IMR-90 (cell line): ENCODE measurements around the gene RPS6KL1. TPM values are rescaled to one million over a fixed set of nuclear protein-coding genes. Genes with fewer than 3 reads are reported as not detected.
A peak's percentile ranks its signal among the peaks of the same experiment; 100 is the strongest.

Experiments
- ATAC-seq: fragments of 200-7000 bp; cut with Tn5 transposase; 2 replicates; pipeline ENCODE4 v1.9.1; 2020; ENCODE audit warnings: low read depth, mild to moderate bottlenecking, moderate library complexity
- BruUV-seq: library from RNA; stranded (reverse); fragments of 400-500 nt; replicated peaks from 2 replicates; lab custom pipeline; 2021; lab: Mats Ljungman, UMichigan
- CTCF ChIA-PET: fragments of 300-600 bp; formaldehyde crosslinking; extraction: SDS; loops from one replicate; lab custom pipeline; 2021; ENCODE audit warnings: antibody characterized with exemption; lab: Yijun Ruan, JAX
- POLR2A ChIA-PET: fragments of 300-600 bp; sonication (Branson Sonifier 250); formaldehyde crosslinking; loops from one replicate; lab custom pipeline; 2022; ENCODE audit warnings: antibody characterized with exemption; ENCODE audit not compliant: unreplicated experiment; lab: Charles Lee
- DNase-seq: peaks from one replicate; pipeline ENCODE4 v3.0.0; 2013
- H2AFZ ChIP-seq: replicated peaks from 2 replicates; pipeline ENCODE3; 2013; ENCODE audit warnings: low read length, mild to moderate bottlenecking; ENCODE audit not compliant: poor library complexity
- H2AK5ac ChIP-seq: 2 replicates; pipeline ENCODE4 v1.6.1; 2013; ENCODE audit warnings: low read depth, low read length, inconsistent platforms
- H2AK9ac ChIP-seq: replicated peaks from 2 replicates; pipeline ENCODE3; 2013; ENCODE audit warnings: mild to moderate bottlenecking, low read depth, low read length, moderate library complexity; ENCODE audit not compliant: poor library complexity
- H2BK120ac ChIP-seq: 2 replicates; pipeline ENCODE4 v1.6.1; 2013; ENCODE audit warnings: low read depth, low read length, inconsistent platforms
- H2BK15ac ChIP-seq: 3 replicates; pipeline ENCODE4 v1.6.1; 2013; ENCODE audit warnings: low read depth, low read length, inconsistent platforms
- H2BK20ac ChIP-seq: 2 replicates; pipeline ENCODE4 v1.6.1; 2013; ENCODE audit warnings: low read depth, mild to moderate bottlenecking, inconsistent platforms, low read length, moderate library complexity
- H2BK5ac ChIP-seq: 2 replicates; pipeline ENCODE4 v1.6.1; 2013; ENCODE audit warnings: mild to moderate bottlenecking, low read depth, low read length, inconsistent platforms; ENCODE audit not compliant: poor library complexity, severe bottlenecking
- H3K14ac ChIP-seq: replicated peaks from 2 replicates; pipeline ENCODE4 v1.6.1; 2013; ENCODE audit warnings: low read depth, low read length, inconsistent platforms
- H3K18ac ChIP-seq: 2 replicates; pipeline ENCODE4 v1.6.1; 2013; ENCODE audit warnings: low read depth, low read length, control low read depth
- H3K23ac ChIP-seq: 2 replicates; pipeline ENCODE4 v1.6.1; 2013; ENCODE audit warnings: low read depth, low read length, inconsistent platforms
- H3K27ac ChIP-seq: 2 replicates; pipeline ENCODE4 v1.5.1; 2013; ENCODE audit warnings: mild to moderate bottlenecking, control low read depth, low read length; ENCODE audit not compliant: insufficient read depth
- H3K27me3 ChIP-seq: 2 replicates; pipeline ENCODE4 v1.6.1; 2013; ENCODE audit warnings: low read length; ENCODE audit not compliant: control insufficient read depth, insufficient read depth
- H3K36me3 ChIP-seq: 2 replicates; pipeline ENCODE4 v1.6.1; 2013; ENCODE audit warnings: low read length, mixed read lengths; ENCODE audit not compliant: control insufficient read depth, insufficient read depth
- H3K4ac ChIP-seq: 2 replicates; pipeline ENCODE4 v1.6.1; 2013; ENCODE audit warnings: low read depth, low read length, inconsistent platforms
- H3K4me1 ChIP-seq: 2 replicates; pipeline ENCODE4 v1.6.1; 2013; ENCODE audit warnings: low read length, mixed read lengths; ENCODE audit not compliant: control insufficient read depth, insufficient read depth
- H3K4me2 ChIP-seq: 2 replicates; pipeline ENCODE4 v1.6.1; 2013; ENCODE audit warnings: low read depth, mild to moderate bottlenecking, control low read depth, low read length, moderate library complexity
- H3K4me3 ChIP-seq: 2 replicates; pipeline ENCODE4 v1.5.1; 2013; ENCODE audit warnings: low read depth, mild to moderate bottlenecking, control low read depth, low read length, moderate library complexity; ENCODE audit not compliant: insufficient read depth
- H3K56ac ChIP-seq: 2 replicates; pipeline ENCODE4 v1.6.1; 2013; ENCODE audit warnings: low read length, inconsistent platforms; ENCODE audit not compliant: insufficient read depth; ENCODE audit errors: extremely low read depth
- H3K79me1 ChIP-seq, 2 experiments: 2 replicates each; pipeline ENCODE4 v1.6.1; 2013; ENCODE audit warnings: low read length in 2 of 2, inconsistent platforms in 1 of 2, low read depth in 1 of 2
- H3K9ac ChIP-seq: 2 replicates; pipeline ENCODE4 v1.6.1; 2013; ENCODE audit warnings: low read depth, low read length, control low read depth
- H3K9me1 ChIP-seq: 2 replicates; pipeline ENCODE4 v1.6.1; 2013; ENCODE audit warnings: low read length, inconsistent platforms; ENCODE audit not compliant: insufficient read depth
- H3K9me3 ChIP-seq: 2 replicates; pipeline ENCODE4 v1.6.1; 2013; ENCODE audit warnings: low read length; ENCODE audit not compliant: control insufficient read depth, insufficient read depth
- H4K20me1 ChIP-seq: 2 replicates; pipeline ENCODE4 v1.6.1; 2013; ENCODE audit warnings: low read length, inconsistent platforms; ENCODE audit not compliant: insufficient read depth
- H4K5ac ChIP-seq: 2 replicates; pipeline ENCODE4 v1.6.1; 2013; ENCODE audit warnings: mild to moderate bottlenecking, low read depth, low read length, control low read depth
- H4K8ac ChIP-seq, 2 experiments: 2 replicates each; pipeline ENCODE4 v1.6.1; 2013; ENCODE audit warnings: low read depth in 2 of 2, low read length in 2 of 2, control low read depth in 1 of 2, inconsistent platforms in 1 of 2
- H4K91ac ChIP-seq: 2 replicates; pipeline ENCODE4 v1.6.1; 2013; ENCODE audit warnings: low read depth, low read length, inconsistent platforms; ENCODE audit not compliant: insufficient read depth
- BHLHE40 ChIP-seq: fragments of 150-350 bp; IDR thresholded peaks from 2 replicates; pipeline ENCODE4 v1.6.1; 2016; ENCODE audit warnings: mild to moderate bottlenecking, low read depth, low read length
- CEBPB ChIP-seq: IDR thresholded peaks from 2 replicates; pipeline ENCODE4 v1.6.1; 2012; ENCODE audit warnings: low read depth, low read length, improper control_type of control experiment
- CHD1 ChIP-seq: IDR thresholded peaks from 2 replicates; pipeline ENCODE4 v1.6.1; 2012; ENCODE audit warnings: low read depth, low read length, improper control_type of control experiment
- CTCF ChIP-seq: conservative IDR thresholded peaks from 2 replicates; pipeline ENCODE4 v1.5.1; 2012; ENCODE audit warnings: mild to moderate bottlenecking, low read depth, low read length, improper control_type of control experiment
- ELK1 ChIP-seq: fragments of 150-350 bp; IDR thresholded peaks from 2 replicates; pipeline ENCODE4 v1.6.1; 2016; ENCODE audit warnings: low read depth, mild to moderate bottlenecking, low read length, moderate library complexity, borderline replicate concordance
- FOS ChIP-seq: fragments of 150-350 bp; IDR thresholded peaks from 2 replicates; pipeline ENCODE4 v1.6.1; 2016; ENCODE audit warnings: low read depth, low read length
- MAZ ChIP-seq: IDR thresholded peaks from 2 replicates; pipeline ENCODE4 v1.6.1; 2012; ENCODE audit warnings: low read depth, mild to moderate bottlenecking, low read length, improper control_type of control experiment, moderate library complexity, borderline replicate concordance
- MXI1 ChIP-seq: IDR thresholded peaks from 2 replicates; pipeline ENCODE4 v1.6.1; 2012; ENCODE audit warnings: low read depth, mild to moderate bottlenecking, low read length, moderate library complexity, borderline replicate concordance
- NFE2L2 ChIP-seq: fragments of 150-350 bp; IDR thresholded peaks from 2 replicates; pipeline ENCODE4 v1.6.1; 2016; ENCODE audit warnings: low read depth, mild to moderate bottlenecking, low read length
- POLR2A ChIP-seq: IDR thresholded peaks from 2 replicates; pipeline ENCODE4 v1.6.1; 2012; ENCODE audit warnings: mild to moderate bottlenecking, low read depth, low read length
- RAD21 ChIP-seq: IDR thresholded peaks from 2 replicates; pipeline ENCODE4 v1.6.1; 2012; ENCODE audit warnings: low read length, improper control_type of control experiment
- RCOR1 ChIP-seq: IDR thresholded peaks from 2 replicates; pipeline ENCODE4 v1.6.1; 2012; ENCODE audit warnings: mild to moderate bottlenecking, low read length, improper control_type of control experiment; ENCODE audit not compliant: insufficient replicate concordance
- RFX5 ChIP-seq: IDR thresholded peaks from 2 replicates; pipeline ENCODE4 v1.8.0; 2012; ENCODE audit warnings: low read depth, mild to moderate bottlenecking, low read length, moderate library complexity
- SMC3 ChIP-seq: fragments of 150-350 bp; IDR thresholded peaks from 2 replicates; pipeline ENCODE4 v1.6.1; 2016; ENCODE audit warnings: low read depth, mild to moderate bottlenecking, antibody characterized with exemption, low read length, moderate library complexity
- USF2 ChIP-seq: fragments of 150-350 bp; IDR thresholded peaks from 2 replicates; pipeline ENCODE4 v1.6.1; 2017; ENCODE audit warnings: mild to moderate bottlenecking, antibody characterized with exemption, low read length, low read depth
- WGBS, 2 experiments: methylation state at CpG; one replicate each; pipeline versions ENCODE4 v1.1.5 to v1.1.7; 2013; ENCODE audit warnings: missing lambda C conversion rate in 2 of 2; ENCODE audit not compliant: insufficient read length in 1 of 2; ENCODE audit errors: extremely low coverage in 2 of 2; 5-methylcytosine and 5-hydroxymethylcytosine counted together
- dilution Hi-C: fragments of 300-500 bp; cut with HindIII; formaldehyde crosslinking; loops from one replicate; pipeline ENCODE4 v1.14.3; 2018; ENCODE audit warnings: low sequenced_read_pairs; ENCODE audit not compliant: unreplicated experiment
- in situ Hi-C: fragments of 300-500 bp; cut with MboI; formaldehyde crosslinking; loops from 3 replicates; pipeline ENCODE4 v1.14.3; 2019; ENCODE audit warnings: low sequenced_read_pairs, inconsistent platforms, mixed read lengths
- intact Hi-C: fragments of 100-400 bp; cut with micrococcal nuclease; formaldehyde crosslinking; loops from 2 replicates; pipeline ENCODE4 v1.10.0; 2022
- polyA plus RNA-seq, 3 experiments: library from polyadenylated mRNA; depleted of rRNA; stranded (reverse); fragments of >200 nt; gene quantifications; 2 replicates each; pipeline ENCODE4 v1.2.3, GENCODE V29; 2012; ENCODE audit warnings: low replicate concordance in 1 of 3
- total RNA-seq: library from RNA; depleted of rRNA; stranded (reverse); fragments of >200 nt; gene quantifications from 2 replicates; pipeline ENCODE4 v1.2.3, GENCODE V29; 2012

Gene RPS6KL1
- total and polyA plus RNA-seq, 2 of the 4 experiments (the other 2 are of a cell fraction): 0.72 to 1.7 TPM

GRCh38 chr14:74921987-74922751, 891 bp downstream of the RPS6KL1 start:
- Histone ChIP-seq H3K18ac (no peak overlapping the region), H4K91ac (no peak overlapping the region), H3K4me3 (no peak overlapping the region), H2AFZ (peak overlapping the region; percentile 88), H2BK120ac (no peak overlapping the region), H3K27ac (no peak overlapping the region), H3K36me3 (no peaks in the 10 kb centered on the region), H3K56ac (no peak overlapping the region), H3K4me2 (no peak overlapping the region), H2AK9ac (no peak overlapping the region), H3K9me1 (0 out of 2 replicates have a peak, but pooled peaks cover 2% of the 10 kb centered on the region), H3K9me3 (no peaks in the 10 kb centered on the region), H2BK20ac (no peak overlapping the region), H2AK5ac (no peak overlapping the region), H4K5ac (no peak overlapping the region), H3K4me1 (peaks cover 3% of the 10 kb centered on the region; the same call in 1 of the 2 replicates), H3K27me3 (no peaks in the 10 kb centered on the region; the same call in 1 of the 2 replicates), H3K14ac (no peak overlapping the region), H2BK15ac (no peak overlapping the region), H3K9ac (no peak overlapping the region), H2BK5ac (no peak overlapping the region), H3K23ac (no peak overlapping the region), H3K4ac (no peak overlapping the region), H4K8ac (no peak overlapping the region), H4K20me1 (no peaks in the 10 kb centered on the region), H3K79me1 (no peaks in the 10 kb centered on the region)
- intact Hi-C loops: no loop called here
- CTCF ChIA-PET: interaction anchor here (0.6 to 1.5 kb wide), 2 partner anchors 16 to 100 kb away, joined by 3 read pairs; no protein-coding TSS in a partner anchor
- ATAC-seq (no peak), DNase-seq (no peak)
- in situ Hi-C loops: no loop called here
- dilution Hi-C loops: no loop called here
- 80% methylated on average over 10 of the region's 19 CpGs; no CpG with 5 or more reads in 1 of the 2 experiments for WGBS, 2 experiments
- no TSS peak for BruUV-seq
- POLR2A ChIA-PET: interaction anchor here (0.6 kb wide), 1 partner anchor 11 kb away, joined by 4 read pairs; no protein-coding TSS in a partner anchor
- no peak for TF ChIP-seq RCOR1
- no peak for TF ChIP-seq CEBPB
- no peak for TF ChIP-seq USF2
- TF ChIP-seq ELK1: no peak
- TF ChIP-seq FOS: no peak
- no peak for TF ChIP-seq CTCF
- TF ChIP-seq NFE2L2: no peak
- no peak for TF ChIP-seq CHD1
- no peak for TF ChIP-seq SMC3
- no peak for TF ChIP-seq BHLHE40
- no peak for TF ChIP-seq POLR2A
- TF ChIP-seq RFX5: no peak
- no peak for TF ChIP-seq MAZ
- no peak for TF ChIP-seq MXI1
- no peak for TF ChIP-seq RAD21
